GM12872 (cell line): ENCODE results near the gene GNG13.

ENCODE experiments used
- TF ChIP-seq, protein P1 (sequence below): IDR thresholded peaks from 3 replicates; pipeline ENCODE4 v1.5.1; 2011; ENCODE audit warnings: low read depth, mild to moderate bottlenecking, low read length, moderate library complexity; ENCODE audit not compliant: insufficient read depth

The GNG13 gene

DNA sequence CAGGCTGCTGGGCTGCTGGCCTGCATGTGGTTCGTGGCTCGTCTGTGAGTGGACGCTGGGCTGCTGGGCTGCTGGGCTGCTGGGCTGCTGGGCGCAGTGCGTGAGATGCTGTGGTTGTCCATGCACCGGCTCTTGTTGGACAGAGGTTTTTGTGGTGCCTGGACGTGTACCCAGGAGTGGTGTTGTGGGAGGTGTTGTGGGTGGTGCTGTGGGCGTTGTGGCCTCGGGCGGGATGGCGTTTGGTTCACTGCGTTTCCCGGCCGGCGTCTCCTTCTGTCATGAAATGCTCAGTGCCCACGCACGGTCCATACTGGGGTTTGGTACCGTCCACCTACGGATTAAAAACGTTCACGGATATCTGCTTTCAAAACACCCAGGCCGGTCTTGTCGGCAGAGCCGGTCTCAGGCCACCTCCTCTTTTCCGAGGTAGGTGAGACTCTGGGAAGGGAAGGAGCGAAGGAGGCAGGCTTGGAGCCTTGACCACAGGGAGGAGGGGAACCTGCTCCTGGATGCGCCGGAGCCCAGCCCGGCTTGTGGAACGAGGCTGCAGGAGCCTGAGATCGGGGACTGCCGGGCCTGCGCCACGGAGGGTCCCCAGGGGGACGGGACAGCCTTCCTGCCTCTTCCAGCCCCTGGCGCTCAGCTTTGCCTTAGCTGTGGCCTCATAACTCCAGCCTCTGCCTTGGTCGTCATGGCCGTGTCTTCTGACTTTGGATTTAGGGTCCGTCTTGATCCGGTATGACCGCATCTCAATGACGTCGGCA is 29.8 kb upstream of the GNG13 start:
- TF ChIP-seq, protein P1, sequence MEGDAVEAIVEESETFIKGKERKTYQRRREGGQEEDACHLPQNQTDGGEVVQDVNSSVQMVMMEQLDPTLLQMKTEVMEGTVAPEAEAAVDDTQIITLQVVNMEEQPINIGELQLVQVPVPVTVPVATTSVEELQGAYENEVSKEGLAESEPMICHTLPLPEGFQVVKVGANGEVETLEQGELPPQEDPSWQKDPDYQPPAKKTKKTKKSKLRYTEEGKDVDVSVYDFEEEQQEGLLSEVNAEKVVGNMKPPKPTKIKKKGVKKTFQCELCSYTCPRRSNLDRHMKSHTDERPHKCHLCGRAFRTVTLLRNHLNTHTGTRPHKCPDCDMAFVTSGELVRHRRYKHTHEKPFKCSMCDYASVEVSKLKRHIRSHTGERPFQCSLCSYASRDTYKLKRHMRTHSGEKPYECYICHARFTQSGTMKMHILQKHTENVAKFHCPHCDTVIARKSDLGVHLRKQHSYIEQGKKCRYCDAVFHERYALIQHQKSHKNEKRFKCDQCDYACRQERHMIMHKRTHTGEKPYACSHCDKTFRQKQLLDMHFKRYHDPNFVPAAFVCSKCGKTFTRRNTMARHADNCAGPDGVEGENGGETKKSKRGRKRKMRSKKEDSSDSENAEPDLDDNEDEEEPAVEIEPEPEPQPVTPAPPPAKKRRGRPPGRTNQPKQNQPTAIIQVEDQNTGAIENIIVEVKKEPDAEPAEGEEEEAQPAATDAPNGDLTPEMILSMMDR: no peak

DNA sequence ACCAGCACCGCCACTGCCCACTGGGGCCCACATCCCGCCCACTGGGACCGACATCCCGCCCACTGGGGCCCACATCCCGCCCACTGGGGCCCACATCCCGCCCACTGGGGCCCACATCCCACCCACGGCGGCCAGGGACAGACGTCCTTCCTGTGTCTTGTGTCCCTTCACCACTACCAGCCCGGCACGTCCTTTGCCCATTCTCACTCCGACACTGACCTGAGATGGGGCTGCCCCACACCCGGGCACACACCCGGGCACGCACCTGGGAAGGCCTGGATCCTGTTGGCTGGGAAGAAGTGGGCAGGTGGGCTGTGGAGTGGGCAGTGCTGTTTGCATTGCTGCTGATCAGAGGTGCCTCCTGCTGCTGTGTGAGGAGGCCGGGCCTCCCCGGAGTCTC is 28.4 kb upstream of the GNG13 start:
- TF ChIP-seq, protein P1: no peak

DNA sequence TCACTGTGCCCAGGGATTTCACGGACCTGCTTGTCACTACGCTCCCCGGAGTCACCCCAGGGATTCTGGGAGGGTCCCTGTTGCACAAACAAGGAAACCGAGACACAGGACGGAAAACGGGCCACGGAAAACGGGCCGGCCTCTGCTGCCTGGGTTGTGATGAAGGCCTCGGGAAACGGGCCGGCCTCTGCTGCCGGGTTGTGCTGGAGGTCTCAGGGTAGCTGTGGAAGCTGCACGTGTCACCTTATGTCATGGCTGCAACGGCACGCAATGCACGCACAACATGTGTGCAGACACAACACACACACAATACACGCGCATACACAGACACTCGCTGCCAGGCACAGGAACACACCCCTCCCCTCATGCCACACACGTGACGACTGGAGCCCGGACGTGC is 27.0 kb upstream of the GNG13 start:
- TF ChIP-seq, protein P1: no peak

DNA sequence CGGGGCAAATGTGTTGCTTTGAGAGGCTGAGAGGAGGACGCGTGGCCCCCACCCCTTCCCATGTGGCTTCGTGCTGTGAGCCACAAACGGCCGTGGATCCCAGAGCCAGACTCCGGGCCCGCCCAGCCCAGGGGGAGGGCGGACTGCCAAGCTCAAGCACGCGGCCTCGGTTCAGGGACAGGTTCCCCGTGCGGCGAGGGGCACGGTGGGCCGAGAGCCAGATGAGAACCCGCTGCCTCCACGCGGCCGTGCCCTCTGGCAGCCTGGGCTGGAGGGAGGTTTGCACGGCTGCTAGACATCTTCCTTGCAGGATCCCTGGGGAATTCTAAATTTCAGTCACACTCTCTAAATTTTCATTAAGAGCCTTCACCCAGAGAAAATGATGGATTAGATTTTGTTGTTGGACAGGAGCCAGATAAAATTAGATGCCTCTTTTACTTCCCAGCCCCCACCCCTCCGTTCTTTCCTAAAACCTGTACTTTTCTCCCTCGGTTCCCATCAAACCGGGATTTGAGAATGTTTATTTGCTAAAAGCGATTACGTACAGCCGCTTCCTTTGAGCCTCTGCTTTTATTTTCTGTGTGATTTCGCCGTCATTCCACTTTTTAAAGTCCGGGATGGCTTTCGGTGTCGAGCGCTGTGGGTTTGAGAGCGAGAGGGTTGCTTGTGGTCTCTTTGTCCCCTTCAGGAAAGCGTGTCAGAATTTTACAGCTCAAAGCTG is 25.0 kb upstream of the GNG13 start:
- TF ChIP-seq, protein P1: no peak

DNA sequence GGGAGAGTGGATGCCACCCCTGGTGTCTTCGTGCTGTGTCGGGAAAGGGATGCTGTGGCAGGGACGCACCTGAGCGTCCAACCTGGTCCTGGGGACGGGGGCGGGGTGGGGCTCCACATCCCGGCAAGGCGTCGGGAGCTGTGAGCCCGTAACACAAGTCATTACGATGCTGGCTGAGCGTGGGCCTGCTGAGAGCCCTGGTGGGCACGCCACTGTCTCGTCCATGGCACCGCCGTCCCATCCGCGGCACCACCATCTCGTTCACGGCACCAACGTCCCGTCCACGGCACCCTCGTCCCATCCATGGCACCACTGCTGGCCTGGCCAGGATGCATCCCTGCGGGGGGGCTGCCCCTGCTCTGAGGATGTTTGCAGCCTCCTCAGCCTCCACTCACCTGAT is 24.1 kb upstream of the GNG13 start:
- TF ChIP-seq, protein P1: no peak

DNA sequence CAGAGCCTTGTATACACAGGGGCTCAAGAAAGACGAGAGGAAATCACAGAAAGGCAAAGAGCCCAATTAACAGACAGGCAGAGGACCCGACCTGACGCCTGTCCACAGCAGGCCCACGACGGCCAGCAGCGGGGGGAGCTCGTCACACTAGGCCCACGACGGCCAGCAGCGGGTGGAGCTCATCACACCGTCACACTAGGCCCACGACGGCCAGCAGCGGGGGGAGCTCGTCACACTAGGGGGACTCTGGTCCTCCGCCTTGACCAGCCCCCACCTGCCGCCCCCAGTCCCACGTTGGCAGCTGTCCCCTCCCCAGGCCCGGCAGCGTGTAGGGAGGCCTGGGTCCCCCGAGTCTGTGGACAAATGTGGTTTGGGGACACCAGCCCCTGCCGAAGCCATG is 23.7 kb upstream of the GNG13 start:
- TF ChIP-seq, protein P1: no peak

DNA sequence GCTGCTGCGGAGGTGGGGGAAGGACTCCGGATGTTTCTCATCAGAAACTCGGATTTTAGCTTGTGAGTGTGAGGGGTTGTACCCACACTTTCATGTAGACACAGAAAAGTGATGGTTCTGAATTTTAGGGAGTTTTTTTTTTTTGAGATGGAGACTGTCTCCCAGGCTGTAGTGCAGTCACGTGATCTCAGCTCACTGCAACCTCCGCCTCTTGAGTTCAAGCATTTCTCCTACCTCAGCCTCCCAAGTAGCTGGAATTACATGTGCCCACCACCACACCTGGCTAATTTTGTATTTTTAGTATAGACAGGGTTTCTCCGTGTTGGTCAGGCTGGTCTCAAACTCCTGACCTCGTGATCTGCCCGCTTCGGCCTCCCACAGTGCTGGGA is 22.4 kb upstream of the GNG13 start:
- TF ChIP-seq, protein P1: no peak
